Activated CD4-positive, CD25-positive, alpha-beta regulatory T cell treated with anti-CD3 and anti-CD28 coated beads, Interleukin-2, amount 50 U/mL, for 72 hours (primary cell): ENCODE results near the gene BTBD9.

Experiments
- DNase-seq: peaks from one replicate; pipeline ENCODE4 v3.0.0; 2021

BTBD9 gene

DNA sequence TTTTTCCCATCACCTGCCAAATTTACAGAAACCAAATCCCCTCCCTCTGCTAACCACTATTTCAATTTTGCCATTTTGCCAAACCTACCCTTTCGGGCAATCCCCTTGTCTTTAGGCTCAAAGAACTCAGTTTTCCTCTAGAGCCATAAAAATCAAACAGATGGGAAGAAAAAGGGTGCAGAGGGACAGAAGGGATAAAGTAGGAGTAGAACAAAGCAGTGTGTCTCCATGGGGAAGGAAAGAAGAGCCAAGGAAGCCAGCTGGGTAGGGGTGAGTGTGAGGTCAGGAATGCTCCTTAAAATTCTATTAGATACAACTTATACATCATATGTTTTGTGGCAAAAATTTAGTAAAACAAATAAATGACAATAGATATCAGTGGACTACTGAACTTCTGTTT lies 316.5 kb downstream of the BTBD9 start:
- no peak for DNase-seq

DNA sequence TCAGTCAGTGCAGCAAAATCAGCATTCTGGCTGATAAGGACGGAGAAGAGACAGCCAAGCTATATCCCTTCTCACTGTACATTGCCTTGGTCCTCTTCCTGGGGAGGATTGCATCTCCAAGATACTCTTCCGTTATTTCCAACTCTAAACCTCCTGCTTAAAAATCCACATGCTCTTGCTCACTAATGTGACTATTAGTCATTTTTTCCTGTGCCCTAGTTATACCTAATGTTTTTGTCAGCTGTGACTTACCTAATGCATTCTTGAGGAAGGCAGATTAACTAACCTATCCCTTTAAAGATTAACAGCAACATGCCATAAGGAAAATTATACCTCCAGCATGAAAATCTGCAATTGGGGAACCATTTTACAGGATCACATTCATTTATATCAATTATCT lies 317.6 kb downstream of the BTBD9 start:
- DNase-seq, result no peak

- DNase-seq, result no peak
These were observed 318.9 kb downstream of the BTBD9 start for GRCh38 chr6:38320843-38321242.

GRCh38 chr6:38320358-38320757 lies 319.4 kb downstream of the BTBD9 start:
- no peak for DNase-seq

DNA sequence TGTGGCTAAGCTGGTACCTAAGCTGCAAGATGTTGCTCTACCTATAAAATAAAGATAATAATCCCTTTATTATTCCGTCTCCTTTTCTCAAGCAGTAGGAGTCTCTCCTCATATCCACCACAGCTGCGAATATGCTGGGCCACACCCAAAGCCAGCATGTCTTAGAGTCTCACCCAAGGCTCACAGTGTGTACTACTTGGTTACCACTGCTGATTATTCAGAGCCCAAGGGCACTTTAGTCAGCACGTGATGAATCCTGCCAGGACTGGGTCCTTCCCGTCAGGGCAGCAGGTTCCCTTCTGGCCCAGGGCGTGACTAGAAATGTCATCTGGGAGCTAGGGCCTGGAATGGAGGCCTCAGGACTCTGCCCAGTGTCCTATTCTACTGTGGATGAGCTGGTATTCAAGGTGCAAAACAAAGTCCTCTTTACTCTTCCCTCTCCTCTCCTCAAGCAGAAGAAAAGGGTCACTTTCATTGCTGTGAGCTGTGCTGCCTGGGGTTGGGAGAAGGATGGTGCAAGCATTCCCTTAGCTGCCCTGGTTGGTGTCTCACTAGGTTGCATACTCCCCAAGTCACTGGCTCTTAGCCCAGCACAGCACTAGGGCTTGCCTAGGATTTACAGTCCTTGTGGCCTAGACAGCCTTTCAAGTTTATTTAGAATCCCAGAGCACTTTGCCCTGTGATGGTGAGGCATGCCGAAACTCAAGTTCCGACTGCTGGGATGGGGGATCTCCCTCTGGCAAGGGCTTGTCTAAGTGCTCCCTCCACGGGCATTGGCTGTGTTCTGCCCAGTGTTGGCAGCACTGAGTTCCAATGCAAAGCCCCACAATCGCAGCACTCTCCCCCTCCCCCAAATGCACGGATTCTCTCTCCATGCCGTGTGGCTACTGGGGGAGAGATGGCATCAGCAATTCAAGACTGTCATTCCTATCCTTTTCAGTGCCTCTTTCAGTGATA lies 320.2 kb downstream of the BTBD9 start:
- no peak for DNase-seq

- DNase-seq, result no peak
These were observed 323.4 kb downstream of the BTBD9 start for GRCh38 chr6:38316099-38316868.

DNA sequence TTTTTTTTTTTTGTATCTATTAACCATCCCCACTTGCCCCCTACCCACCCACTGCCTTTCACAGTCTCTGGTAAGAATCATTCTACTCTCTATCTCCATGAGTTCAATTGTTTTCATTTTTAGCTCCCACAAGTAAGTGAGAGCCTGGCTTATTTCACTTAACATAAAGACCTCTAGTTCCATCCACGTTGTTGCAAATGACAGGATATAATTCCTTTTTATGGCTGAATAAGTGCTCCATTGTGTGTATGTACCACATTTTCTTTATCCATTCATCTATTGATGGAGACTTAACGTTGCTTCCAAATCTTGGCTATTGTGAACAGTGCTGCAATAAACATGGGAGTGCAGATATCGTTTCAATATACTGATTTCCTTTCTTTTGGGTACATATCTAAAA lies 328.5 kb downstream of the BTBD9 start:
- no peak for DNase-seq

DNA sequence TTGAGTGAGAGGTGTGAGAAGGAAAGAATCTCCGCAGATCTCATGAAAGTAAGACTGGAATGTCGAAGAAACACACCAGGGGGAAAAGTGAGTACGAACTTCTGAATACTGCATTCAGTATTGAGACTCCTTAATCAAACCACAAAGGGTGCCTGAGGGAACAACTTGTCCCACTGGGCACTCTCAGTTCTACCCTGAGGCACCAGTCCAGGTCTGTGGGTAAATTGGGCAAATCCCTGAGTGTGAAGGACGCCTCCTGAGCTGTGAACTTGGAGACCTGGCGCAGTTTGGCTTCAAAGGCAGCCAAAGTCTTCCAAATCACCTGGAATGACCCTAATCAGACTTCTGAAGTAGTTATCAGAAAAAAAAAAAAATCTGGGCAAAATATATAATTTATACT lies 329.7 kb downstream of the BTBD9 start:
- no peak for DNase-seq

- no peak for DNase-seq
These were observed 332.0 kb downstream of the BTBD9 start for GRCh38 chr6:38307740-38308139.

DNA sequence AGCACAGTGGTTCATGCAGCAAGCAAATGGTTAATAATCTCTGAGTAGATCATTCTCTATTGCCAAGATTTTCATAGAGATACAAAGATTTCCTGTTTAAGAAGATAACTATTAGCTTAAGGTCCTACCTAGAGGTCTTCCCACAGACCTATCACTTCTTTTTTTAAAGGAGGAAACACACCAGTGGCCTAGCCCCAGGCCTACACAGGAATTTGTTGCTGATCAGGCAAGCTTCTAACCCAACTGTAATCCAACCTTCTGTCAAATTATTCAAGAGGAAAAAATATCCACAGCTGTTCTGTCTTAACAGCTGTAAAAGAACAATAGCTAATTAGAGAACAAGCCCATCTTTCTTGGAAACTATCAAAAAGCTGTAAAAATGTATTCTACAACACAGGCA lies 332.8 kb downstream of the BTBD9 start:
- DNase-seq, result no peak

- no peak for DNase-seq
These were observed 333.6 kb downstream of the BTBD9 start for GRCh38 chr6:38305995-38306681.

- DNase-seq, result no peak
These were observed 336.9 kb downstream of the BTBD9 start for GRCh38 chr6:38302838-38303237.

DNA sequence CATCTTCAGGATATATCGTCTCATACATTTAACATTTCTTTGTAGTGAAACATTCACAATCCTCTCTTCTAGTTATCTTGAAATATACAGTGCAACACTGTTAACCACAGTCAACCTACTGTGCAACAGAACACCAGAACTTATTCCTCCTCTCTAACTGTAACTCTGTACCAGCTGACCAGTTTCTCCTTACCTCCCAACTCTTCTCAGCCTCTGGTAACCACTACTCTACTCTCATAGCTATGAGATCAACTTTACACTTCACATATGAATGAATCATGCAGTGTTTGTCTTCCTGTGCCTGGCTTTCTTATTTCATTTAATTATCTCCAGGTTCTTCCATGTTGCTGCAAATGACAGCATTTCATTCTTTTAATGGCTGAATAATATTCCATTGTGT lies 337.6 kb downstream of the BTBD9 start:
- DNase-seq, result no peak

GRCh38 chr6:38290133-38290799 lies 349.5 kb downstream of the BTBD9 start:
- no peak for DNase-seq

DNA sequence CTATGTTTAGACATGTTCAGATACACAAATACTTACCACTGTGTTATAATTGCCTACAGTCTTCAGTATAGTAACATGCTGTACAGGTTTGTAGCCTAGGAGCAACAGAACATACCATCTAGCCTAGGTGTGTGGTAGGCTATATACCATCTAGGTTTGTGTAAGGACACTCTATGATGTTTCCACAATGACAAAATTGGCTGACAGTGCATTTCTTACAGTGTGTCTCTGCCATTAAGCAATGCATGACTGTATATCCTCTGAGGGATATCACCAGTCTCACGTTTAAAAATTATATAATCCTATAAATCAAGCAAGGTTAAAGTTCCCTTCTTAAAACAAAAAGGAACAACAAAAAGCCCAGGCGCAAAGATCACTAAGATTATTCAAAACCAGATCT lies 352.2 kb downstream of the BTBD9 start:
- no peak for DNase-seq

- no peak for DNase-seq
These were observed 354.8 kb downstream of the BTBD9 start for GRCh38 chr6:38284802-38285394.

DNA sequence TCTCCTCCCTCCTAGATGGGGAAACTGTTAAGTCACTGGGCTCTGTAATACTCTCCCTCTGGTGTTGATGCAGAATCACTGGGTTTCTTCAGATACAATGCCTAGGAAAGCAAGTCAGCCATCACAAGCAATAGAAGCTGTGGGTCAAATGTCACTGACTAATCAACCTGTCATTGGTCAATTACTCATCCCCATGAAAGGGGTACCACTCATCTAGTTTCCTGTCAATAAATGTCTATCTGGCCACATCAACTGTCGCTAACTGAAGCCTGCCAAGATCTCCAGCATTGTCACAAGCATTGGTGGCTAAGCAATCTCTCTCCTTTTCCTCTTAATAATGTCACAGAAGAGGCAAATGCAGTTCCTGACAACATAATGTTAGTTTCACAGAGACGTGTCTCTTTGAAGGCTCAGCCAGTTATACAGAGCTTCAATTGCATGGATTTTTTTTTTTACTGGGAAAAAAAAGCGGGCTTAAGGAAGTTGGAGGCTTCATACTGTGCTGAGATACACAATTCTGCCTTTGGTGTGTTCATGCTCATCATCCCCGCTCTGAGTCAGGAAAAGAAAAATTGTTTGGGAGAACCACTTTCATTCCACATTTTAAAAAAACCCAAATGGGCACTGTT lies 355.9 kb downstream of the BTBD9 start:
- DNase-seq, result no peak

DNA sequence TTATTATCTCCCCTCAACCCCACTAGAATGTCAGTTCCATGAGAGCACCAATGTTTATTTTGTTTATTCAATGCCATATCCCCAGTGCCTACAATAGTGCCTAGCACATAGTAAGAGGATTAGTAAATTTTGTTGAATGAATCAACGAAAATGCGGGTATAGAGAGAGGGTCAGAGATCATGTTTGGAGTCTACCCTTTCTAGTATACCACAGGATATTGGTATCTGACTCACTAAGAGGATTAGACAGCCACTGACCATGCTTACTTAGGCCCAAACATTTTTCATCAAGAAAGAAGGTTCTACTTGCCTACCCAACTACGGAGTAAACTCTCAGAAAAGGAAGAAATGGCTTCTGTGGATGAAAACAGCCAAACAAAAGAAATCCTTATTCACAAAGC lies 356.8 kb downstream of the BTBD9 start:
- no peak for DNase-seq

GRCh38 chr6:38281126-38281525 lies 358.6 kb downstream of the BTBD9 start:
- no peak for DNase-seq

DNA sequence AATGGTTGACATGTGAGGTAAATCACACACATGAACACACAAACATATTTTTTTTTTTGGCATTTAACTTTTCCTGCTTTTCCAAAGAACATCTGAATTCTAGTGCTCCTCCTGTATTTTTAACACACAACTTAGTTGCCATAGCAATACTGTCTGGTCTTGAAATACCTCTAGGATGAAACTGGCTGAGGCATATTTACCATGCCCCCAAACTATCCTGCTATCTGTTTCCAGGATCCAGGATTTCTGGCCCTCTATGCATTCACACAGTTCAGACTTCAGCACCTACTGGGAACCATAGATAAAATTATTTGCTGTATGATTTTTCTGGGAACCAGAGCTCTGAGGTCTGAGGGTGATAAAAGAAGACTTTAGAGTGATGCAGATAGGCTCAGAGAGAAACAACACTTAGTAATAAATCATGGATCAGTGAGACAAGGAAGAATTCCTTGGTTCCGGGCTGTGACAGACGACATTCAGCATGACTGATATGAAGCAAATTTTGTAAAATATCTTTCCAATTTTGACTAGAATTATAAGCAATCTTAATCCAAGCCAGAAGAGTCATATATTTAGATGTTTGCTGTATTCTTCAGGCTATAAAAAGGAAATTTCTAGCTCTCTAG lies 359.7 kb downstream of the BTBD9 start:
- no peak for DNase-seq

DNA sequence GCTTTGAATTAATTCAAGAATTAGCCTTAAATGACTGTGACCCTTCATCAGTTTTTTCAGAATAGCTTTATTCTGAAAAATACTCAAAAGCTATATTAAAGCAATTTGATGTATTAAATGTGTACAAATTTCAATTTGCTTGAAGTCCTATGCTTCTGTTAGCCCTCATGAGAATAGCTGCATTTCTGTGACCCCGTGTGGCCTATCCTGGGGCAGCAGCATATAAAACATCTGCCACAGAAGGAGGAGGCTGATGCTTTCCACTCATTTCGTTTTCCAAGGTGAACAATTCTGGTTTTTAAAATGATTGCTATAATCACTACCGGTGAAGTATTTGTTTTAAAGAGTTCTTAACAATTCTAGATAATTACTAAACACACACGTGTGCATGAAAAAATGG lies 360.3 kb downstream of the BTBD9 start:
- no peak for DNase-seq

GRCh38 chr6:38273325-38273724 lies 366.4 kb downstream of the BTBD9 start:
- no peak for DNase-seq
